HepG2 (cell line): ENCODE data around the gene POLRMT. TPM values are rescaled to one million over a fixed set of nuclear protein-coding genes. Genes with fewer than 3 reads are reported as not detected.

Experiments used
- ATAC-seq: fragments of 200-7000 bp; cut with Tn5 transposase; 3 replicates; pipeline ENCODE4 v1.9.1; 2020; ENCODE audit warnings: mild to moderate bottlenecking, moderate library complexity
- BruUV-seq: library from RNA; stranded (reverse); fragments of 400-500 nt; replicated peaks from 2 replicates; lab custom pipeline; 2021; lab: Mats Ljungman, UMichigan
- CTCF ChIA-PET: fragments of 300-600 bp; formaldehyde crosslinking; extraction: SDS; loops from one replicate; lab custom pipeline; 2021; ENCODE audit warnings: low total read pairs, inconsistent platforms, low intra/inter-chr PET ratio; lab: Yijun Ruan, JAX
- POLR2A ChIA-PET: fragments of 350-600 bp; sonication (Branson Sonifier 250); formaldehyde crosslinking; loops from one replicate; lab custom pipeline; 2020; ENCODE audit warnings: antibody characterized with exemption, inconsistent platforms; lab: Yijun Ruan, JAX
- DNase-seq: peaks from one replicate; pipeline ENCODE4 v3.0.0-alpha.2; 2015; ENCODE audit warnings: low spot score
- FAIRE-seq: peaks from 3 replicates; lab custom pipeline; 2011; peaks lifted over from hg19 to GRCh38; lab: Jason Lieb, UNC
- H2AFZ ChIP-seq: one replicate; pipeline ENCODE4 v1.6.1; 2011; ENCODE audit warnings: low read length, inconsistent platforms
- H3K27ac ChIP-seq: fragments of 300-600 bp; 3 replicates; pipeline ENCODE4 v1.8.0; 2011; ENCODE audit warnings: mixed run types, mild to moderate bottlenecking, mixed read lengths, low read length, inconsistent platforms; ENCODE audit not compliant: insufficient read depth; ENCODE audit errors: extremely low read length
- H3K27me3 ChIP-seq, 2 experiments: fragments of 200-600 bp in 1 of 2; 2 replicates in 1 of 2; 3 replicates in 1 of 2; pipeline versions ENCODE4 v1.6.0 to v1.8.0; 2011; ENCODE audit warnings: low read length in 2 of 2, mild to moderate bottlenecking in 2 of 2, moderate library complexity in 2 of 2, inconsistent platforms in 1 of 2; ENCODE audit not compliant: insufficient read depth in 2 of 2, control insufficient read depth in 1 of 2
- H3K36me3 ChIP-seq, 2 experiments: fragments of 200-600 bp in 1 of 2; replicated peaks in 1 of 2; 2 replicates in 1 of 2; 3 replicates in 1 of 2; pipeline versions ENCODE4 v1.5.1 to v1.8.0; 2011; ENCODE audit warnings: low read length in 2 of 2, inconsistent platforms in 1 of 2; ENCODE audit not compliant: insufficient read depth in 2 of 2, control insufficient read depth in 1 of 2
- H3K4me1 ChIP-seq: 2 replicates; pipeline ENCODE4 v1.5.1; 2012; ENCODE audit warnings: low read length, inconsistent platforms; ENCODE audit not compliant: insufficient read depth
- H3K4me2 ChIP-seq: 2 replicates; pipeline ENCODE4 v1.6.0; 2011; ENCODE audit warnings: low read depth, low read length, inconsistent platforms
- H3K4me3 ChIP-seq, 3 experiments: fragments of 200-600 bp in 1 of 3; sonication (generic), shearing (Covaris generic) in 1 of 3; replicated peaks in 1 of 3; 2 replicates each; pipeline ENCODE4 v1.5.1; 2011 to 2016; ENCODE audit warnings: low read length in 3 of 3, inconsistent platforms in 2 of 3, low read depth in 2 of 3, mild to moderate bottlenecking in 2 of 3, control low read depth in 1 of 3, mixed read lengths in 1 of 3; ENCODE audit not compliant: insufficient read depth in 1 of 3
- H3K79me2 ChIP-seq: one replicate; pipeline ENCODE4 v1.6.1; 2011; ENCODE audit warnings: low read length, inconsistent platforms; ENCODE audit not compliant: insufficient read depth
- H3K9ac ChIP-seq: 2 replicates; pipeline ENCODE4 v1.6.0; 2011; ENCODE audit warnings: mild to moderate bottlenecking, low read depth, low read length, inconsistent platforms; ENCODE audit not compliant: insufficient read depth
- H3K9me3 ChIP-seq: 2 replicates; pipeline ENCODE4 v1.5.1; 2012; ENCODE audit warnings: mild to moderate bottlenecking, low read length
- H4K20me1 ChIP-seq: 2 replicates; pipeline ENCODE4 v1.6.0; 2011; ENCODE audit warnings: inconsistent platforms, mild to moderate bottlenecking, low read length, moderate library complexity; ENCODE audit not compliant: insufficient read depth
- POLR2A ChIP-seq, 2 experiments: IDR thresholded peaks; 2 replicates each; pipeline ENCODE4 v1.6.1; 2011; ENCODE audit warnings: low read depth in 2 of 2, low read length in 2 of 2, mild to moderate bottlenecking in 1 of 2, moderate library complexity in 1 of 2; ENCODE audit not compliant: insufficient read depth in 1 of 2
- POLR2AphosphoS5 ChIP-seq: IDR thresholded peaks from 2 replicates; pipeline ENCODE4 v1.6.1; 2012; ENCODE audit warnings: low read depth, low read length
- SP4 ChIP-seq: sonication (generic); formaldehyde crosslinking; IDR thresholded peaks from 2 replicates; pipeline ENCODE4 v1.8.1; 2023; ENCODE audit warnings: mild to moderate bottlenecking, missing genetic modification reagents
- TAF15 ChIP-seq: fragments of 200-400 bp; formaldehyde crosslinking; IDR thresholded peaks from one replicate; pipeline ENCODE4 v1.6.1; 2018; ENCODE audit warnings: mild to moderate bottlenecking, low read depth, low read length; ENCODE audit not compliant: poor library complexity, severe bottlenecking
- WGBS: methylation state at CpG from one replicate; pipeline ENCODE4 v1.1.6; 2017; ENCODE audit warnings: low lambda C conversion rate; 5-methylcytosine and 5-hydroxymethylcytosine counted together
- in situ Hi-C: cut with HindIII; loops from 2 replicates; pipeline ENCODE4 v1.10.0; 2017; ENCODE audit warnings: low pct_unique_long_range_greater_than_20kb; ENCODE audit not compliant: extremely low pct_ligation_motif_present
- intact Hi-C: fragments of 100-400 bp; cut with micrococcal nuclease; formaldehyde crosslinking; loops from one replicate; pipeline ENCODE4 v1.10.0; 2022; ENCODE audit not compliant: unreplicated experiment
- polyA plus RNA-seq, 8 experiments: library from polyadenylated mRNA; depleted of rRNA in 3 of 8; stranded (reverse) in 7 of 8; unstranded in 1 of 8; fragments of >200 nt; fragmentation: Illumina TruSeq in 4 of 8; extraction: Trizol in 4 of 8; gene quantifications; 2 replicates each; pipeline versions ENCODE4 v1.2.1 to v1.2.3, GENCODE V29; 2011 to 2016; ENCODE audit warnings: low read depth in 4 of 8, missing spikeins in 1 of 8, mixed read lengths in 1 of 8; ENCODE audit not compliant: insufficient read depth in 1 of 8
- total RNA-seq, 5 experiments: library from RNA; depleted of rRNA; stranded (reverse); fragments of >200 nt; fragmentation: Illumina TruSeq; extraction: Trizol; gene quantifications; 2 replicates each; pipeline ENCODE4 v1.2.3, GENCODE V29; 2016; ENCODE audit warnings: low read depth in 1 of 5
- TF ChIP-seq, protein P1 (sequence below): sonication (generic); formaldehyde crosslinking; IDR thresholded peaks from 2 replicates; pipeline ENCODE4 v1.5.1; 2020; ENCODE audit warnings: mild to moderate bottlenecking, moderate library complexity, missing genetic modification reagents

Gene POLRMT
- total and polyA plus RNA-seq, 2 of the 13 experiments (the other 11 are each of a cell fraction or from before 2014, with no cell fraction given), result 78.0 to 101 TPM

GRCh38 chr19:583198-583967, 50.0 kb downstream of the POLRMT start:
- no peaks in the 10 kb centered on the region for H3K9me3 ChIP-seq
- H4K20me1 ChIP-seq, result peaks cover 55% of the 10 kb centered on the region
- no peak overlapping the region for H3K4me2 ChIP-seq
- TF ChIP-seq POLR2A (IDR thresholded peaks at IDR 0.05; ENCODE audit: insufficient read depth in 1 of 2, low read depth in 2 of 2, low read length in 2 of 2) (peak in 1 of 2 experiments; percentile 25; a peak in 1 of 4 replicates), POLR2AphosphoS5 (peak; percentile 38), SP4 (0 out of 2 replicates have a peak, but pooled peaks have one; percentile 0), TAF15 (no peak)
- TF ChIP-seq, protein P1, sequence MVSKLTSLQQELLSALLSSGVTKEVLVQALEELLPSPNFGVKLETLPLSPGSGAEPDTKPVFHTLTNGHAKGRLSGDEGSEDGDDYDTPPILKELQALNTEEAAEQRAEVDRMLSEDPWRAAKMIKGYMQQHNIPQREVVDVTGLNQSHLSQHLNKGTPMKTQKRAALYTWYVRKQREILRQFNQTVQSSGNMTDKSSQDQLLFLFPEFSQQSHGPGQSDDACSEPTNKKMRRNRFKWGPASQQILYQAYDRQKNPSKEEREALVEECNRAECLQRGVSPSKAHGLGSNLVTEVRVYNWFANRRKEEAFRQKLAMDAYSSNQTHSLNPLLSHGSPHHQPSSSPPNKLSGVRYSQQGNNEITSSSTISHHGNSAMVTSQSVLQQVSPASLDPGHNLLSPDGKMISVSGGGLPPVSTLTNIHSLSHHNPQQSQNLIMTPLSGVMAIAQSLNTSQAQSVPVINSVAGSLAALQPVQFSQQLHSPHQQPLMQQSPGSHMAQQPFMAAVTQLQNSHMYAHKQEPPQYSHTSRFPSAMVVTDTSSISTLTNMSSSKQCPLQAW (CRISPR knock-in tag), result peak; percentile 36; the same call in 1 of the 2 replicates
- TF ChIP-seq, all 625 proteins: peak for 4
- H2AFZ ChIP-seq, result no peak overlapping the region
- H3K4me1 ChIP-seq, result peaks cover 25% of the 10 kb centered on the region
- H3K27ac ChIP-seq, result no peak overlapping the region
- ATAC-seq (no peak), FAIRE-seq (no peak), DNase-seq (no peak)
- intact Hi-C loops (loop anchor here (10.0 kb wide), 1 partner anchor 81 kb away; the partner anchor contains the start of gene RNF126), in situ Hi-C loops (loop anchor here (10.0 kb wide), 1 partner anchor 151 kb away; no protein-coding TSS in a partner anchor)
- peaks cover 21 to 34% of the 10 kb centered on the region in 2 experiments; a peak in 4 of 5 replicates for H3K36me3 ChIP-seq
- H3K79me2 ChIP-seq, result peaks cover 14% of the 10 kb centered on the region
- ChIA-PET POLR2A (interaction anchor here (1.7 kb wide), 1 partner anchor 9 kb away, joined by 11 read pairs; no protein-coding TSS in a partner anchor), CTCF (interaction anchor here (1.2 to 2.4 kb wide), 3 partner anchors 22 to 82 kb away, joined by 3 to 9 read pairs (median 4); no protein-coding TSS in a partner anchor)
- 93% methylated on average over 22 of the region's 27 CpGs for WGBS
- H3K4me3 ChIP-seq, result no peak overlapping the region
- H3K27me3 ChIP-seq, result peaks cover 1 to 9% of the 10 kb centered on the region in 2 experiments
- no peak overlapping the region for H3K9ac ChIP-seq
- BruUV-seq, result no TSS peak
